Nephron progenitor cell (in vitro differentiated cells): ENCODE results near the gene RIMBP2.

Experiments used
- DNase-seq: peaks from one replicate; pipeline ENCODE4 v3.0.0; 2021
- H3K27ac Mint-ChIP-seq: 2 replicates; pipeline ENCODE4 v1.8.0; 2021; ENCODE audit warnings: mild to moderate bottlenecking, moderate library complexity, mixed read lengths
- H3K27me3 Mint-ChIP-seq: 2 replicates; pipeline ENCODE4 v1.8.0; 2021; ENCODE audit warnings: mild to moderate bottlenecking, low read depth, mixed read lengths; ENCODE audit not compliant: poor library complexity
- H3K36me3 Mint-ChIP-seq: 2 replicates; pipeline ENCODE4 v1.8.0; 2021; ENCODE audit warnings: low read depth, mixed read lengths
- H3K4me1 Mint-ChIP-seq: 2 replicates; pipeline ENCODE4 v1.8.0; 2021; ENCODE audit warnings: mixed read lengths
- H3K4me3 Mint-ChIP-seq: 2 replicates; pipeline ENCODE4 v1.8.0; 2021; ENCODE audit warnings: mild to moderate bottlenecking, moderate library complexity, mixed read lengths
- H3K9me3 Mint-ChIP-seq: 2 replicates; pipeline ENCODE4 v1.8.0; 2021; ENCODE audit warnings: mild to moderate bottlenecking, moderate library complexity, mixed read lengths
- TF ChIP-seq, protein P1 (sequence below): fragments of 200-600 bp; sonication (generic); IDR thresholded peaks from 2 replicates; pipeline ENCODE4 v1.5.0; 2021; ENCODE audit warnings: antibody characterized with exemption

Gene RIMBP2

DNA sequence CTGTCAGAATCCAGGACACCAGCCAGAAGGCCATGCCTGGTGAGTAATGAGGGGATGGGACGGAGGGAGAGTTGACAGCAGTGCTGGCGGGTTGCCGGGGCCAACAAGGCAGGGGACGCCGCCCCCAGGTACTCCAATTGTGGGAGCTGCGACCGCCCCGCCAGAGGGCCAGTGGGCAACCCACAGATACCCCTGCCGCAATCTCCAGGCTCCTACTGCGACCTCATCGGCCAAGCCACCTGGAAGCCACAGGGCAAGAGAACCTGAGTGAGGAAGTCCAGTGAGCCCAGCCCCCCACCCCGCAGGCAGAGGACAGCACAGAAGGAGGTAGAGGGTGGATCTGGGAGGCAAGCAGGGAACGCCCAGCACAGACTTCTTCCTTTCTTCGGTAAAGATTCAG lies 103.0 kb downstream of the RIMBP2 start:
- Mint-ChIP-seq H3K4me3 (no peak overlapping the region), H3K9me3 (no peaks in the 10 kb centered on the region), H3K36me3 (no peaks in the 10 kb centered on the region), H3K4me1 (peaks cover 52% of the 10 kb centered on the region), H3K27ac (no peak overlapping the region), H3K27me3 (peaks cover 4% of the 10 kb centered on the region)
- DNase-seq, result no peak
- TF ChIP-seq, protein P1, sequence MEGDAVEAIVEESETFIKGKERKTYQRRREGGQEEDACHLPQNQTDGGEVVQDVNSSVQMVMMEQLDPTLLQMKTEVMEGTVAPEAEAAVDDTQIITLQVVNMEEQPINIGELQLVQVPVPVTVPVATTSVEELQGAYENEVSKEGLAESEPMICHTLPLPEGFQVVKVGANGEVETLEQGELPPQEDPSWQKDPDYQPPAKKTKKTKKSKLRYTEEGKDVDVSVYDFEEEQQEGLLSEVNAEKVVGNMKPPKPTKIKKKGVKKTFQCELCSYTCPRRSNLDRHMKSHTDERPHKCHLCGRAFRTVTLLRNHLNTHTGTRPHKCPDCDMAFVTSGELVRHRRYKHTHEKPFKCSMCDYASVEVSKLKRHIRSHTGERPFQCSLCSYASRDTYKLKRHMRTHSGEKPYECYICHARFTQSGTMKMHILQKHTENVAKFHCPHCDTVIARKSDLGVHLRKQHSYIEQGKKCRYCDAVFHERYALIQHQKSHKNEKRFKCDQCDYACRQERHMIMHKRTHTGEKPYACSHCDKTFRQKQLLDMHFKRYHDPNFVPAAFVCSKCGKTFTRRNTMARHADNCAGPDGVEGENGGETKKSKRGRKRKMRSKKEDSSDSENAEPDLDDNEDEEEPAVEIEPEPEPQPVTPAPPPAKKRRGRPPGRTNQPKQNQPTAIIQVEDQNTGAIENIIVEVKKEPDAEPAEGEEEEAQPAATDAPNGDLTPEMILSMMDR, result no peak

- Mint-ChIP-seq H3K27me3 (peaks cover 9% of the 10 kb centered on the region), H3K9me3 (no peaks in the 10 kb centered on the region), H3K36me3 (no peaks in the 10 kb centered on the region), H3K4me3 (no peak overlapping the region), H3K27ac (no peak overlapping the region), H3K4me1 (peaks cover 55% of the 10 kb centered on the region)
- TF ChIP-seq, protein P1, result no peak
- no peak for DNase-seq
Measured at GRCh38 chr12:130611026-130611905, 104.8 kb downstream of the RIMBP2 start.

DNA sequence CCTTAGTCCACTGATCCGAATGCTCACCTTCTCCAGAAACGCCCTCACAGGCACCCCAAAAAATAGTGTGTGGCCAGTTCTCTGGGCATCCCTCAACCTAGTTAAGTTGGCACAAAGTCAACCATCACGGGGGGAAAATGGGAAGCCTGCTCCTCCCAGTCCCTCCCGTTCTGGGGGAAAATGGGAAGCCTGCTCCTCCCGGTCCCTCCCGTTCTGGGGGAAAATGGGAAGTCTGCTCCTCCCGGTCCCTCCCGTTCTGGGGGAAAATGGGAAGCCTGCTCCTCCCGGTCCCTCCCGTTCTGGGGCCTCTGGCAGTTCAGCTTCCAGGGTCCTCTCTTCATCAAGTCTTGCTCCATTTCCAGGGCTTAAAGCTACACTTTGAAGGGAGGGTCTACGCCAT lies 106.1 kb downstream of the RIMBP2 start:
- Mint-ChIP-seq H3K27ac (no peak overlapping the region), H3K4me3 (no peak overlapping the region), H3K27me3 (peaks cover 14% of the 10 kb centered on the region), H3K36me3 (no peaks in the 10 kb centered on the region), H3K9me3 (no peaks in the 10 kb centered on the region), H3K4me1 (peaks cover 53% of the 10 kb centered on the region)
- TF ChIP-seq, protein P1, result no peak
- no peak for DNase-seq

DNA sequence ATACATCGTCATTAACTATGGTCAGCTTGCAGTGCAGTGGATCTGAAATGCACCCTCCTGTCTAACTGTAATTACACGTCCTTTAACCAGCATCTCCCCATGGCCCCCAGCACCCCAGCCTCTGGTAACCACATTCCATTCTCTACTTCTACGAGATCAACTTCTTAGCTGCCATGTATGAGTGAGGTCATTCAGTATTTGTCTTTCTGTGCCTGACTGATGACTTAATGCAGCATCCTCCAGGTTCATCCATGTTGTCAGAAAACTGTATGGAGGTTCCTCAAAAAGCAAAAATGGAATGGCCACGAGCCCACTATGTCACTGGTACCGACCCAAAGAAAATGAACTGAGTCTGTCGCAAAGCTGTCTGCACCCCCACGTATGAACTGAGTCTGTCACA lies 107.3 kb downstream of the RIMBP2 start:
- no peak for DNase-seq
- no peaks in the 10 kb centered on the region for H3K36me3 Mint-ChIP-seq
- TF ChIP-seq, protein P1, result no peak
- H3K9me3 Mint-ChIP-seq, result no peaks in the 10 kb centered on the region
- H3K4me3 Mint-ChIP-seq, result no peak overlapping the region
- H3K4me1 Mint-ChIP-seq, result peaks cover 44% of the 10 kb centered on the region
- peaks cover 19% of the 10 kb centered on the region for H3K27me3 Mint-ChIP-seq
- H3K27ac Mint-ChIP-seq, result no peak overlapping the region

DNA sequence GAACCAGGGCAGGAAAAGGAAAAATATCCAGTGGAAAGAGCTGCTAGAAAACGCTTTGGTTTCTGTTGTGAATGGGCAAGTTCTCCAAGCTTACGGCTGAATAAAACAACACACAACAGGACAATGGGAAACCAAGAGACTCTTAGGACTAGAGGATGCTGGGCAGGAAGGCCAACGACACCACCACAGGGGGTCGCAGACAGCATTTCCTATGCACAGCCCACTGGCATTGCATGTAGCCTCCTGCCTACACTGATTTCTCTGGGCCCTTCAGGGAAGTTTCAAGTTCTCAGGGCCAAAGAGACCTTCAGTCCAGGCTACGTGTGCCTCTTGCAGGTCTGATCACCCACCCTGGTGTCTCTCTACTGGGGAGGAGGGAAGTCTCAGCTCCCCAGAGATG lies 108.0 kb downstream of the RIMBP2 start:
- Mint-ChIP-seq H3K27ac (no peak overlapping the region), H3K27me3 (peaks cover 19% of the 10 kb centered on the region), H3K4me3 (no peak overlapping the region), H3K9me3 (no peaks in the 10 kb centered on the region), H3K4me1 (peaks cover 40% of the 10 kb centered on the region), H3K36me3 (no peaks in the 10 kb centered on the region)
- no peak for DNase-seq
- TF ChIP-seq, protein P1, result no peak

GRCh38 chr12:130606231-130606630 lies 109.9 kb downstream of the RIMBP2 start:
- peaks cover 27% of the 10 kb centered on the region for H3K4me1 Mint-ChIP-seq
- no peak for DNase-seq
- no peak overlapping the region for H3K27ac Mint-ChIP-seq
- no peaks in the 10 kb centered on the region for H3K36me3 Mint-ChIP-seq
- no peak overlapping the region for H3K4me3 Mint-ChIP-seq
- H3K9me3 Mint-ChIP-seq, result no peaks in the 10 kb centered on the region
- TF ChIP-seq, protein P1, result no peak
- peaks cover 19% of the 10 kb centered on the region for H3K27me3 Mint-ChIP-seq
